Right renal pelvis (tissue), 4 donors: ENCODE data around the gene BEGAIN. TPM values are rescaled to one million over a fixed set of nuclear protein-coding genes. Genes with fewer than 3 reads are reported as not detected.
"Not testable (repeated sequence)": the region's sequence is repeated elsewhere in the genome, so short reads cannot be mapped to it uniquely, and the experiment has no call there.

Experiments
- DNase-seq, 4 donors: peaks; one replicate each; pipeline ENCODE4 v3.0.0-alpha.2; 2013; ENCODE audit warnings: low read depth in 4 of 4, low spot score in 3 of 4, missing footprints in 1 of 4
- polyA plus RNA-seq, 4 donors: library from polyadenylated mRNA; unstranded; fragments of 120-200 nt; gene quantifications; one replicate each; pipeline ENCODE4 v1.2.1, GENCODE V29; 2013; ENCODE audit not compliant: insufficient read length in 4 of 4

The BEGAIN gene
- polyA plus RNA-seq, 4 donors, result 1.5 to 3.0 (median 2.3) TPM

DNA sequence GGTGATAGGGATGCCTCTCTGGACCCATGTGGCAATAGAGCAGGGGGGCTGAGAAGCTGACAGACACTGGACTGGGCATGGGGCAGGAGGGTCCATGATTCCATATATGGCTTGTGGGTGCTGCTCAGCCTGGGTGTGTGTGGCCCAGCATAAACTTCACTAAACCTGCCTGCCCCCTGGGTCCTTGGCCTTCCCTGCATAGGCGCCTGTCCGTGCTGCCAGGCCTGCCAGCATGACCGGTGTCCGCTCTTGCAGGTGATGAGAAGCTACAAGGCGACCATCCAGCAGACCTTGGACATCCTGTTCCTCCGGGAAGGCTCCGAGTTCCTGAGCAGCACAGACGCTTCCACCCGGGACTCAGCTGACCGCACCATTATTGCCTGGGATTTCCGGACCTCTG lies 61.6 kb downstream of the BEGAIN start:
- no peak for DNase-seq

DNA sequence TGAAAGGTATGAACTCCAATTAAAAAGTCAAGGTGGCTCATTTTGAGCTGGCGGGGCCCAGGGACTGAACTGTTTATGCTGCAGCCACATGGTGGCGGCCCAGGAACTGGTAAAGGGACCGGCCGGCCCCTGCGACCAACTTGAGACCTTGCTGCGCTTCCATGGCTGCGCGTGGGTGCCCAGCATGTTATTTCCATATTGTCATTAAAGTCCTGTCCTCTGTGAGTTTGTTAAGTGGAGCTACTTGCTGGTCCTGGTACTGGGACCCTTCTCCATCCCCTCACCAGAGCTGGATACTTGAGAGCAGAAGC lies 62.3 kb downstream of the BEGAIN start:
- DNase-seq, result peak in 2 of 4 donors; percentile 18 to 23

DNA sequence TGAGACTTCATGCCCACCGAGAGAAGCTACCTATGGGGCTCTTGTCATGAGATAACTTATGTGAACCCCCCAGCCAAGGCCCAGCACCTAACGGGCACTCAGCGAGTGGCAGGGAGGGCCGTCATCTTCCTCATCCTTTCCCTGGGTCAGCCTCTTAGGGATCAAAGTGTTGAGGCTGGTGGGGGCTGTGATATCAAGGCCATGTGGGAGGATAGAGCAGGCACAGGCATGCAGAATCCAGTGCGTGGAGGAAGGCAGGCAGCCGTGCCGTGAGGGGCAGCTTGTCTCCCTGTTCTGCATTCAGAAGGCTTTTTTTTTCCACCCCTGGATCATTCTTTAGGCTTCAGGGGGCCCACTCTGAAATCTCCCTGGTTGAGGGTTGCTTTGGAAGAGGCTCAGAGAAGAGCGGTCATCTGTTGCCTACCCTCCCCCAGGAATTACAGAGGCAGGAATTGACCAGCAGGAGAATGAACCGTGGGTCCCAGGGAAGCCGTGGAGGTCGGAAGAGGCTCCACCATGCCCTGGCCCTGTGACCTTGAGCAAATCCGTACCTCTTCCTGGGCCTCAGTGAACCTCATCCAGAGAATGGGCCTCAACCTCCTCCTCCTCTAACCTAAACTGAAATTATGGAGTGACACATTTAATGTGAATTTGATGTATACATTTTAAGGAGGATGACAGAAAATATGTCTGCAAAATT lies 62.8 kb downstream of the BEGAIN start:
- DNase-seq, result no peak

DNA sequence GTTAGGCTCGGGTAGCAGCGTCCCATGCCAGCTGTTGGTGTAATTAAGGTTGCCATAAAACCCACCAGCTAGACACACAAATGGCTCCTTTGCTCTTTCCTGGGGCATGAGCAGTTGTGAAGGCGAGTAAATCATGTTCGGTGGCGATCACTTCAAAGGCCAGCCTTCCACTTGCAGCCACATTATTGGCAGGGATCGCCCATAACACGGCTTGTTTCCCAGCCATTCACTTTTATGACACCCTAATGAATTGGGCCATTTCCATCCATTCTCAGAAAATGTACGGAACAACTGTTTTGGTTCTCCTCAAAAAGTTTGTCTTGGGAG lies 63.4 kb downstream of the BEGAIN start:
- no peak for DNase-seq

DNA sequence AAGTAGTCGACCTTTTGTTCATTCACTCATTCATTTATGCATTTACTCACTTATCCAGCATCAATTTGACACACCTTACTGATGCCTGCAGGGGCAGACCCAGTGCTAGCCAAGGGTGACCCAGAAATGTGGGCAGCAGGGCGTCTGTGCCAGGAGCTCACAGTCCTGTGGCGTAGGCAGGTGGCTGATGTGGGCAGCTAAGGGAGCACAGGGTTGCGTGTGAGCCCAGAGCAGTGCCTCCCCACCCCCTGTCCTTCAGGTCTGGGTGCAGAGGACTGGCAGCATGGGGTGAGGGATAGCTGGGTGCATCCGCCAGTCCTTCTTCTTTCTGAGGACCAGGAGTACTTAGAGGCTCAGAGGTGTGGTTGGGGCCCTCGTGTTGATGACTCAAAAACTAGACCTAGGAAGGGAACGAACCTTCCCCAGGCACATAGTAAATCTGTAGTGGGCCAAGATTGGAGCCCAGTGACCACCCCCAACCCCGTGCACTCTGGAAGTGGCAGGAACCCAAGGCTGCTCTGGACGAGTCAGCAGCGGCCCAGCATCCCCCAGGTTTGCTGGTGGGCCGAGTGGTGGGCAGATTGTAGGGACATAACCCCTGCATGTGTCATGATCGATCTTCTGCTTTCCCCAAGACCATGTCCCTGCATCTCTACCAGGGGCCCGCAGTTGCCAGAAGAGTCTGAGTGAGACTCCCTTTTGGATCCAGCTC lies 63.9 kb downstream of the BEGAIN start:
- no peak for DNase-seq

DNA sequence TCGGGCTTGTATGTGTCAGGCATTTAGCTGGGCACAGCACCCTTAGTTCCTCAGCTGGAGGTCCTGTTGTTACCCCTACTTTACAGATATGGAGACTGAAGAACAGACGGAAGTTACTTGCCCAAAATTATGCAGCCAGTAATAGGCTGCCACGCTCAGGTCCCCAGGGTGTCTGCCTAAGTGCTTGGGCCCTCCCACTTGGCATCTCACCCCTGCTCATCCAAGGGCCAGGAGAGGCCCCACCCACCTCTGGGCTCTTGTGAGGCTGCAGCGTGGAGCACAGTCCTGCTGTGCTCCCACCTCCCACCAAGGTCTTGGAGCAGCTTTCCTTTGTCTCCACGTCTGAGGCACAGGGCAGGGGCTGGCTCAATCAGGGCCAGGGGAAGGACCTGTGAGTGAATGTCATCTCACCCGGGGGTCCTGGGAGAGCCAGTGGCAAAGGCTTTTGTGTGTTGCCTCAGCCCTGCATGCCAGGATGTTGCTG lies 64.6 kb downstream of the BEGAIN start:
- no peak for DNase-seq

DNA sequence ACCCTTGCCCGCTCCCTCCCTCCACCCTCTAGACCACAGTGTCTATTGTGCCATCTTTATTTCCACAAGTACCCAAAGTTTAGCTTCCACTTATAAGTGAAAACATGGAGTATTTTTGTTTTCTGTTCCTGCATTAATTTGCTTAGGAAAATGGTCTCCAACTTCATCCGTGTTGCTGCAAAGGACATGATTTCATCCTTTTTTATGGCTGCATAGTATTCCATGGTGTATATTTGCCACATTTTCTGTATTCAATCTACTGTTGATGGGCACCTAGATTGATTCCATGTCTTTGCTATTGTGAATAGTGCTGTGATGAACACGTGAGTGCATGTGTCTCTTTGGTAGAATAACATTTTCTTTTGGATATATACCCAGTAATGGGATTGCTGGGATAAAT lies 81.2 kb downstream of the BEGAIN start:
- not testable (repeated sequence) for DNase-seq

DNA sequence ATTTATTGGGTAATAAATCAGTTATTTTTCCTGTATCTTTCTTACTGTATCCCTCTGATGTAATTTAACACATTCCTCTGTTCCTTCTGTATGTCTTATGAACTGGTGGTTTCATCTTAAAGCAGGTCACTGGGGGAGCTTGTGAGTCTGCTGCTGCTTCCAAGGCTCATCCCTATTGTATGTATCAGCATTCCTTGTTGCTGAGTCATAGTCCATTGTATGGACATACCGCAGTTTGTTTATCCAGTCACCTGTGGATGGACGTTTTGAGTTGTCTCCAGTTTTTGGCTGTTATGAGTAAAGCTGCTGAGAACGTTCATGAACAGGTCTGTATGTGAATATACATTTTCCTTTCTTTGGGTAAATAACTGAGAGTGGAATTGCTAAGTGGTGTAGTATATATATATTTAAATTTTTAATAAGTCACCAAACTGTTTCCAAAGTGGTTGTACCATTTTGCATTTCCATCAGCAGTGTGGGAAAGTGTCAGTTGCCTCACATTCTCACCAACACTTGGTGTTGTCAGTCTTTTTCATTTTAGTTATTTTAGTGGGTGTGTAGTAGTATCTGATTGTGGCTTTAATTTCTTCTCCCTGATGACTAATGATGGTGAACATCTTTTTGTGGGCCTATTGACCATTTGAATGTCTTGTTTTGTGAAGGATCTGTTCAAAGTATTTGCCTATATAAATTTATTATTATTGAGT lies 82.7 kb downstream of the BEGAIN start:
- no peak for DNase-seq

DNA sequence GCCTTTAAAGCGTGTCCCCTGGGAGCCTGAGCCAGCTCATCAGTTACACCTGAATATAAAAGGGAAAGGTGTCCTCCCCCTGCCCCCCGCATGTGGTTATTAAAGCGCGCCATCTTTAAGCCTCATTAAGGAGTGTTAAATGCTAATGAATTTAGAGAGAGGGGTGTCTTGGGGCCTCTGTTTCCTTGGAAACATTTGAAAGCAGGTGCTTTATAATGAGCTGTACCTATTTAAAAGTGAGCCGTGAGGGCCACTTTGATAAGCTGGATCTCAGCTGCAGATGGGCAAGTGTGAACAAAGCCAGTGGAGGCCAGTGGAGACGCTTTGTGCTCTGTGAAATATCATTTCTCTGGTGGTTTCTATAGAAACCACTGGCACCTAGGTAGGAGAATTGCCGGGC lies 84.0 kb downstream of the BEGAIN start:
- DNase-seq, result no peak

DNA sequence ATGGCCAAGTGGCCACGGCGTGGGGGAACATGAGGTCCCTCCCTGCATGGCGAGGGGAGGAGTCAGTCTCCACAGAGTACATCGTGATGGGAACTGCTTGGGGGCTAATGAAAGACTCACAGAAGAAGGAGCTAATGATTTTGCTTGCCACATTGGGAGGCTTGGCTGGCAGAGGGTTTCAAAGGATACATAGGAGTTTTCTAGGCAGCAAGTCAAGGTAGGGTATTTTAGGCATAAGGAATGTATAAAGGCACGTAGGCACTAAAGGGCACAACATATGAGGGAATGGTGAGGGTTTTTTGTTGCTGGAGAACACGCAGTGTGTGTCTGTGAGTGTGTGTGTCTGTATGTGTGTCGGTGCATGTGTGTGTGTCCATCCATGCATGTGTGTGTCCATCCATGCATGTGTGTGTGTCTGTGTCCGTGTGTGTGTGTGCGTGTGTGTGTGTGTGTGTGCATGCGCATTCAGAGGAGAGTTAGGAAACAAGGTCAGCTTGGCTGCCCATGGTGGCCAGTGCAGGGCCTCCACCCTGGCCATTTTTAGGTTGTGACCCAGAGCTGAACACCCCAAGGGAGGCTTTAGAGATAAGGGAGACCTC lies 84.5 kb downstream of the BEGAIN start:
- no peak for DNase-seq

DNA sequence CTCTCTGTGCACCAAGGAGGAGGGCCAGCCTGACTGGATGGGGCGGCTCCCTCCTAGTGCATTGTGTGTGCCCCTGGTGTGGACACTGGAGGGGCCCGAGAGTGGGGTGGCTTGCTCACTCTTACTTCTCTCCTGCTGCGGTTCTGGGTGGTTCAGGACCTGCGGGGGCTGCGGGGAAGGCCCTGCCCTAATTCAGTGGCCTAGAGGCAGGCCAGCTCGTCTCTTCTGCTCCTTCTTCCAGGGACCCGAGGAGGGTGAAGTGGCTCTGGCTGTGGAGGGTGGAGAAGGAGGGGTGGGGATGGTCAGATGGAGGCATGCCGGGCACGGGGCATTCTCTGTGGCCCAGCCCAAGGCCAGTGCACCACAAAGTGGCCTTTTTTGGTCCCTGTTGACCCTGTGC lies 87.1 kb downstream of the BEGAIN start:
- DNase-seq, result no peak

DNA sequence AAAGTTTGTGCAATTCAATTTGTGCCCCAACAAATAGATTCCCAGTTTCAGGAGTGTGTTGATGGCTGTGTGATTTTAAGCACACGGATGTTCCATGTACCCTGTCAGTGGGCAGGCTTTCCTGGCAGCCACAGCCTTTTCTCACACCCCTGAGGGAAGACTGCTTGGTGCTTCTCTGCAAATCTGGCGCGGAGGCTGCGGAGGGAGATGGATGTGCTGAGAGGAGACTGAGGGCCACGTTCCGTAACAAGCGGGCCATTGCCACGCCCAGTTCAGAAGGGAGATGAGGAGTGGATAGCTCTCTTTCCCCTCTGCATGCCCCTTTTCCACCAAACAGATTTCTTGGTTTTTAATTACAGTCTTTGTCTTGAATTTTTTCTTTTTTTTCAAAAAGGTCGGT lies 89.1 kb downstream of the BEGAIN start:
- DNase-seq, result no peak

DNA sequence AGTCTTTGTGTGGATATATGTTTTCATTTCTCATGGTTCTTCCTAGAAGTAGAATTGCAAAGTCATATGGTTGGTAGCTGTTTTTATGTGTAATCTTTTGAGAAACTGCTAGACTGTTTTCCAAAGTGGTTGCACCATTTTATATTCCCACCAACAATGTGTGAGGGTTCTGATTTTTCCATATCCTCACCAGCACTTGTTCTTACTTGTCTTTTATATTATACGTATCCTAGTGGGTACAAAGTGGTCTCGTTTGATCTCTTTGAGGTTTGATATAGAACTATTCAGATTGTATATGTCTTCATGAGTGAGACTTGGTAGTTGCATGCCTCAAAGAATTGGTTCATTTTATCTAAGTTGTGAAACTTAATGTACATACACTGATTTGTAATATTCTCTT lies 91.3 kb downstream of the BEGAIN start:
- no peak for DNase-seq

DNA sequence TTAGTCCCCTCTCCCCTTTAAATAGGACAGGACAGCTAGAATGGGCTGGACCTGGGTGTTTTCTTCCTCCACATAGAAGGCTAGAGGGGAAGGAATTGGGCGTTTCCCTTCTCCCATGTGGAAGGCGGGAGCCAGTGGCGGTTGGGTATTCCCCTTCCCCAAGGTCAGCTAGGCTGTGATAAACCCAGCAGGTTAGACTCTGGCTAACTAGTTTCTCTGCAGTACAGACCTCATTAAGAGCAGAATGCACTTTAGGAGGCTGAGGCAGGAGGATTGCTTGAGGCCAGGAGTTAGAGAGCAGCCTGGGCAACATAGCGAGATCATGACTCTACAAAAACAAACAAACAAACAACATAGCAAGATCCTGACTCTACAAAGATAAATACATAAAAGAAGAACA lies 92.6 kb downstream of the BEGAIN start:
- DNase-seq, result no peak

DNA sequence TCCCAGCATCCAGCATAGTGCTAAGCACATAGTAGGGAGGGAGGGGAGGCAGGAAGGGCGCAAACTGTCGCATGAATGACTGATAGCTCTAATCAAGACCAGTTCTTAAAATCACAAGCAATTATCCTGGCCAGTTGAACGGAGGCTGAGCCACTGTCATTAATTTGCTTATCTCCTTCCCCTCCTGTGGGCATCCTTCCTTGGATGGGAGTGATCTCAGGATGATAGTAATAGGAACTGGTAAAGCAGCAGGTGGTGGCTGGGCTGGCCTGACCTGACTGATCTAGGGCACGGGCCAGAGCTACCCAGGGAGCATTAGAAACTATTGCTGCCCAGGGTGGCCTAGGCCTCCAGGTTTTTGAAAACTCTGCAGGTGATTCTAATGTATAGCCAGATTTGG lies 97.0 kb downstream of the BEGAIN start:
- DNase-seq, result no peak

DNA sequence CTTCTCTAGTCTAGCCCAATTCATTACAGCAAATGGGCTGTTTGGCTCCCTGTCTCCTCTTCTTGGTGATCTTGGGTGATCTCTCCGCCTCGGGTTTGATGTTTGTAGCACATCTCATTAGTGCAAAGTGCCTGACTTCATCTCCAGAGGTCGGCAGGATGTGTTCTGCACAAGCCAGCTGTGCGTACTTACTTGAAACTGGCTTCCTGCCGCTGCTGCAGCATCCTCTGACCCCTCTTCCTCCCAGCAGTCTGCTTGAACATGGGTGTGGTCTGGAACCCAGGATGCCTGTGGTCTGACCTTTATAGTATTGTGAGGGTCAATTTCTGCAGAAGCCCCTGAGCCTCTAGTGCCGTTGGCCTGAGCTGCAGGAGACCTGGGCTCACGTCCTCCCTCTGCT lies 99.2 kb downstream of the BEGAIN start:
- no peak for DNase-seq

DNA sequence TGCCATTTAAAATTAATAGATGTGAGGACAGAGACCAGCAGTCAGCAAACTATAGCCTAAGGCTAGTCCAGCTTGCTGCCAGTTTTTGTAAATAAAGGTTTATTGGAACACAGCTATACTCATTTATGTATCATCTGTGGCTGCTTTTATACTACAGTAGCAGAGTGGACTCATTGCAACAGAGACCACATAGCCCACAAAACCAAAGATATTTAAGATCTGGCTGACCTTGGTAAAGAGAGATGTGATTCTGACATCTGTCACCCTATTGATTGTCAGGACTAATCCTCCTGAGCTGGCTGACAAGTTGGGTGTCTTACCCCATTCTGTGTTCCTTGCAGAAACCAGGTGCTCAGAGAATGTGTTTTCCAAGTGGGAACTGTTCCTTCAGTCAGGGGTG lies 99.9 kb downstream of the BEGAIN start:
- DNase-seq, result no peak

Other genes with a start within 250 kb of the BEGAIN start
- 10 to 100 TPM in 1 of 4 donors, 1 to 10 TPM in 3; 7.8 to 11.0 (median 9.3) TPM for gene WDR25, start 210.9 kb downstream of the BEGAIN start, polyA plus RNA-seq
- gene DLK1, start 139.5 kb upstream of the BEGAIN start, polyA plus RNA-seq, result 10 to 100 TPM in 1 of 4 donors, 1 to 10 TPM in 3; 5.1 to 23.7 (median 9.4) TPM
- 100 to 1,000 TPM in 2 of 4 donors, 10 to 100 TPM in 2; 87.1 to 127 (median 99.3) TPM for gene MEG3, start 238.7 kb upstream of the BEGAIN start, polyA plus RNA-seq